HCT116 (cell line): ENCODE data around the gene VPS41.

Experiments used
- ATF3 ChIP-seq: IDR thresholded peaks from 2 replicates; pipeline ENCODE4 v1.6.1; 2012
- CEBPB ChIP-seq: IDR thresholded peaks from 2 replicates; pipeline ENCODE4 v1.6.1; 2012; ENCODE audit warnings: low read depth
- CTCF ChIP-seq, 3 experiments: fragments of 200-600 bp in 1 of 3; sonication (generic) in 1 of 3; IDR thresholded peaks in 2 of 3; conservative IDR thresholded peaks in 1 of 3; 2 replicates each; pipeline ENCODE4 v1.5.1; 2012 to 2017; ENCODE audit warnings: low read depth in 2 of 3, low read length in 2 of 3, antibody characterized with exemption in 1 of 3, borderline replicate concordance in 1 of 3, control low read depth in 1 of 3, mild to moderate bottlenecking in 1 of 3, mixed read lengths in 1 of 3, mixed run types in 1 of 3, moderate library complexity in 1 of 3; ENCODE audit not compliant: insufficient read depth in 1 of 3
- ELF1 ChIP-seq: IDR thresholded peaks from 2 replicates; pipeline ENCODE4 v1.6.1; 2012; ENCODE audit warnings: low read depth, borderline replicate concordance
- EZH2 ChIP-seq: fragments of 200-600 bp; sonication (generic); IDR thresholded peaks from 2 replicates; pipeline ENCODE4 v1.6.1; 2017; ENCODE audit warnings: antibody characterized with exemption, mixed run types
- MAX ChIP-seq: IDR thresholded peaks from 2 replicates; pipeline ENCODE4 v1.6.1; 2012
- POLR2A ChIP-seq: IDR thresholded peaks from 2 replicates; pipeline ENCODE4 v1.7.0; 2011; ENCODE audit warnings: borderline replicate concordance; ENCODE audit not compliant: insufficient read depth, insufficient read length; ENCODE audit errors: extremely low read depth
- POLR2AphosphoS5 ChIP-seq: IDR thresholded peaks from 2 replicates; pipeline ENCODE4 v1.6.1; 2011; ENCODE audit warnings: mild to moderate bottlenecking, low read depth, low read length, moderate library complexity
- RAD21 ChIP-seq: IDR thresholded peaks from 2 replicates; pipeline ENCODE4 v1.6.1; 2012; ENCODE audit warnings: low read depth, mild to moderate bottlenecking
- REST ChIP-seq: IDR thresholded peaks from 2 replicates; pipeline ENCODE4 v1.6.1; 2012; ENCODE audit warnings: low read depth
- SIN3A ChIP-seq: IDR thresholded peaks from 2 replicates; pipeline ENCODE4 v1.6.1; 2012; ENCODE audit warnings: low read depth
- TCF7L2 ChIP-seq: IDR thresholded peaks from 2 replicates; pipeline ENCODE4 v1.7.0; 2011; ENCODE audit warnings: borderline replicate concordance, inconsistent platforms; ENCODE audit not compliant: insufficient read depth, insufficient read length; ENCODE audit errors: extremely low read depth
- YY1 ChIP-seq: IDR thresholded peaks from 2 replicates; pipeline ENCODE4 v1.6.1; 2011; ENCODE audit warnings: low read length, low read depth, moderate library complexity, mild to moderate bottlenecking; ENCODE audit not compliant: insufficient replicate concordance; ENCODE audit errors: extremely low read depth
- ZNF274 ChIP-seq: fragments of 200-500 bp; sonication (Bioruptor generic); IDR thresholded peaks from 2 replicates; pipeline ENCODE4 v1.6.1; 2014; ENCODE audit warnings: mild to moderate bottlenecking, low read depth, low read length, inconsistent platforms

- TF ChIP-seq CEBPB (no peak), ELF1 (no peak), RAD21 (no peak), REST (no peak), SIN3A (no peak), POLR2AphosphoS5 (no peak), POLR2A (no peak), CTCF (IDR thresholded peaks at IDR 0.05 in 2 of 3, conservative IDR thresholded peaks at IDR 0.05 in 1 of 3; ENCODE audit: borderline replicate concordance in 1 of 3, insufficient read depth in 1 of 3, low read depth in 2 of 3, low read length in 2 of 3) (no peak), EZH2 (no peak), MAX (no peak), TCF7L2 (no peak), YY1 (no peak), ZNF274 (no peak), ATF3 (no peak)
These were observed 25.1 kb upstream of the VPS41 start for GRCh38 chr7:38934051-38934450.
